ENCODE data around the gene IRAK2. TPM values are rescaled to one million over a fixed set of nuclear protein-coding genes. Genes with fewer than 3 reads are reported as not detected.

The IRAK2 gene
- total RNA-seq: 5.9 and 22.7 TPM in 2 replicates

GRCh38 chr3:10164546-10165393 lies at the start of gene IRAK2:
Gene IRAK2, plus strand, starts transcription at chr3:10164919. Its CDS starts 36 bp downstream, at chr3:10164955.

GRCh38 chr3:10115326-10116137 lies 49.2 kb upstream of the IRAK2 start, which contains the start of gene BRK1:
Gene BRK1, plus strand, starts transcription at chr3:10115675. Its CDS starts 27 bp downstream, at chr3:10115702.

GRCh38 chr3:10248184-10248983 lies 83.7 kb downstream of the IRAK2 start, which contains the start of gene TATDN2:
Gene TATDN2, plus strand, starts transcription at chr3:10248459. Its CDS starts 742 bp downstream, at chr3:10249201.

GRCh38 chr3:10292505-10293419 lies 128.0 kb downstream of the IRAK2 start, which contains the start of gene GHRL:
Gene GHRL, minus strand, starts transcription at chr3:10292947. Its CDS starts 2,767 bp downstream, at chr3:10290180.

Other genes with a start within 250 kb of the IRAK2 start
- 22.2 and 32.3 TPM in 2 replicates for gene IL17RC, start 247.8 kb upstream of the IRAK2 start, total RNA-seq
- 76.0 and 154 TPM in 2 replicates for gene CRELD1, start 231.1 kb upstream of the IRAK2 start, total RNA-seq
- gene PRRT3, start 212.5 kb upstream of the IRAK2 start, total RNA-seq: 3.9 and 4.7 TPM in 2 replicates
- gene EMC3, start 178.1 kb upstream of the IRAK2 start, total RNA-seq: 61.7 and 97.5 TPM in 2 replicates
- gene FANCD2, start 138.5 kb upstream of the IRAK2 start, total RNA-seq: 3.1 and 7.4 TPM in 2 replicates
- gene FANCD2OS, start 56.7 kb upstream of the IRAK2 start, total RNA-seq: not detected in 2 replicates
- gene BRK1, start 49.2 kb upstream of the IRAK2 start, total RNA-seq: 80.3 and 90.6 TPM in 2 replicates
- gene VHL, start 23.1 kb upstream of the IRAK2 start, total RNA-seq: 36.3 and 37.2 TPM in 2 replicates
- 16.4 and 18.3 TPM in 2 replicates for gene TATDN2, start 83.5 kb downstream of the IRAK2 start, total RNA-seq
- not detected in 2 replicates for gene GHRL, start 128.0 kb downstream of the IRAK2 start, total RNA-seq
- gene SEC13, start 156.2 kb downstream of the IRAK2 start, total RNA-seq: 359 and 364 TPM in 2 replicates

Measured in smooth muscle cell of the pulmonary artery (primary cell).